HG02798 (cell line): ENCODE data around the gene IDUA.

Source experiments
- ATAC-seq: cut with Tn5 transposase; IDR thresholded peaks from one replicate; pipeline ENCODE4 v1.9.1; 2021; ENCODE audit warnings: mild to moderate bottlenecking; ENCODE audit not compliant: unreplicated experiment, poor library complexity

The IDUA gene

DNA sequence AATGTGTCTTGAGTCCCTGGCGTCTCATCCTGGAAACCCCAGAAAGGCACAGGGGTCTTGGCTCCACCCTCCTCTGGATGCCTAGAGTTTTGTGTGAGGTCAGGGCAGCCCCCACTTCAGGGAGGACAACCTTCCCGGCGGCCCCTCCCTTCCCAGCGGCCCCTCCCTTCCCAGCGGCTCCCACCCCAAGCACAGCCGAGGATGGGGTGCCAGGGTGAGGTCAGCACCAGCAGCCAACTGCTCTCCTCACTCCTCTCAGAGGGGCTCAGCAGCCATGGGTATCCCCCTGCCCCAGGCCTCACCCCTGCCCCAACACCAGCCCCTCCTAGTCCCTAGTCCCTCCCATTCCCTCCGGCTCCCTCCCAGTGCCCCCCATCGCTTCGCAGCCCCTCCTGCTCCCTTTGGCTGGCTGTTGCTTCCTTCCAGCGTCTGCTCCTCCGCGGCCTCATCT, 30.9 kb upstream of the IDUA start:
- no peak for ATAC-seq

DNA sequence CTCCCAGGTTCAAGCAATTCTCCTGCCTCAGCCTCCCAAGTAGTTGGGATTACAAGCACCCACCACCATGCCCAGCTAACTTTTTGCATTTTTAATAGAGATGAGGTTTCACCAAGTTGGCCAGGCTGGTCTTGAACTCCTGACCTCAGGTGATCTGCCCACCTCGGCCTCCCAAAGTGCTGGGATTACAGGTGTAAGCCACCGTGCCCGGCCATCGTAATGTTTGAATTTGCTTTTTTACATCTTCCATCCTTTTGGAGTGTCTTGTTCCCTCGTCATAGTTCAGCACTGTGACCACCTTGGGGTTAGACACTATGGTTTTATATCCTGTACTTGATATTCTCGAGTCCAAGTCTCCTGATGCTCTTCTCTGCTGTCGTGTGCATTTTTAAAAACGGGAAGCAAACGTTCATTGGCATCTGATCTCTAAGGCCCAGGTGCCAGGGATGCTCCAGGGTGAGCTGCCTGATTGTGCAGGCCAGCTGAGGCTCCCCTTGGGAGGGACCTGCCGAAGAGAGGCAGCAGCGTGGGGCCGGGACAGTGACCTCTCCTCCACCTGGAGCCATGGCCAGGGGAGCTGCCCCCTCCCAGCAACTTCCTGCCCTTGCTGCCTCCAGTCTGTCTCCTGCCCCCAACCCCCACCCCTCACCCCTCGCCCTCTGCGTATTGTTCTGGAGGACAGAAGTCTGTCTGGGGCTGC, 30.2 kb upstream of the IDUA start:
- ATAC-seq, result no peak

DNA sequence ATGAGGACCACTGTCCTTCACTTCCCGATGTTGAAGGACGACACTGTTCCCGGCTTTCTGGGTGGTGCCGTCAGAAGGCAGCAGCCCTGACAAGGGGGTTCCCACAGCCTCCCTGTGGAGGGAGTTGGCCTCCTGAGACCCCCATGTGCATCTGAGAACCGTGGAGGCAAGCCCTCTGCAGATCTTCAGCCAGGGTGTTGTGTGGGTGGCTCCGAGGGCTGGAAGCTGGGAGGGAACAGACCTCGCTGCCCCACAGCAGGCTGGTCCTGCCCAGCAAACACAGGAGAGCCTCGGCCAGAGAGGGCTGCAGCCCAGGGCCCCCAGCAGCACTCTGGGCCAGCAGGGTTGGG, 29.6 kb upstream of the IDUA start:
- ATAC-seq, result no peak

DNA sequence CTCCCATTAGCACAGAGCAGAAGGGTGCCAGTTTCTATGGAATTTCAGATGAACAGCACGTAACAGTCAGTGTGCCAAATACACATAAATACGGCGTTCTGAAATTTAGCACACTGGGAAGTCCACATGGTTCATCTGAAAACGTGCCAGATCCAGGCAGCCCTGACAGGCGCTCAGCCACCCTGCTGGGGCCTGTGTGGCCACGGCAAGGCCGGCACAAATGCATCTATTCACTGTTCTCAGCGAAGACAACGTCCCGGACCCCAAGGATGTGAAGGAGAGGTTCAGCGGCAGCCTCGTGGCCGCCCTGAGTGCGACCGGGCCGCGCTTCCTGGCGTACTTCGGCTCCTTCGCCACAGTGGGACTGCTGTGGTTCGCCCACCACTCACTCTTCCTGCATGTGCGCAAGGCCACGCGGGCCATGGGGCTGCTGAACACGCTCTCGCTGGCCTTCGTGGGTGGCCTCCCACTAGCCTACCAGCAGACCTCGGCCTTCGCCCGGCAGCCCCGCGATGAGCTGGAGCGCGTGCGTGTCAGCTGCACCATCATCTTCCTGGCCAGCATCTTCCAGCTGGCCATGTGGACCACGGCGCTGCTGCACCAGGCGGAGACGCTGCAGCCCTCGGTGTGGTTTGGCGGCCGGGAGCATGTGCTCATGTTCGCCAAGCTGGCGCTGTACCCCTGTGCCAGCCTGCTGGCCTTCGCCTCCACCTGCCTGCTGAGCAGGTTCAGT, 29.1 kb upstream of the IDUA start:
- ATAC-seq, result no peak

DNA sequence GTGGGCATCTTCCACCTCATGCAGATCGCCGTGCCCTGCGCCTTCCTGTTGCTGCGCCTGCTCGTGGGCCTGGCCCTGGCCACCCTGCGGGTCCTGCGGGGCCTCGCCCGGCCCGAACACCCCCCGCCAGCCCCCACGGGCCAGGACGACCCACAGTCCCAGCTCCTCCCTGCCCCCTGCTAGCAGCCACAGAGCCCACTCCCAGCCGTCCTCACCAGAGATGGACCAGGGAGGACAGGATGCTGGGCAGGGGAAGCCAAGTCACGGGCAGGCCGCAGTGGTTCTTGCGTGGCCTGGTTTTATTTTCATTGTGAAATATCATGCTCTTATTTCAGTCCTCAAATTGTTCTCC, 28.6 kb upstream of the IDUA start:
- ATAC-seq, result no peak

DNA sequence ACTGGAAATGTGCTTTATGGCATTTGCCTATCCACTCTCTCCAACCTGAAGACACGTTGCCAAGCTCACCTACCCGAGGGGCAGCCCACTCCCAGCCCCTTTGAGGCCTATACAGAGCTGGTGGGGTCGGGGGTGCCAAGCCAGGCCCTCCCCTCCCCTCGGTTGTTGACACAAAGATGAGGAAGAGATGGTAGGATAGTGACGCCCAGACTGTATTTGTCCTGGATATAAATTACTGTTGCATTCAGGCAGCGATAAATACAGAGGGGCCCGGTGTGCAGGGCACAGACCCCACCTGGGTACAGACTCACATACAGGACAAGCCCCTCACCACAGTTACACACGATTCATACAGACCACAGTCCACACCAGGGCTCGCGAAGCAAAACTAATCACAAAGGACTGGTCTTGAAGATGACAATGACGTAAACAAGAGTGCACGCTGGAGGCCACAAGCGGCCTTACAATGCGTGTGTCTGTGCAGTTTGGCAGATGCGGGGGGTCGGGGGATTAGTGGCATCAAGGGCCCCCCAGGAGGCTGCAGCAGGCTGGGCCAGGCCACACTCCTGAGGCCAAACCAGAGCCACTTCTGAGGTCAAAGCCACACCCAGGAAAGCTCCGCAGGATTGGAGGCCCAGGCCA, 28.0 kb upstream of the IDUA start:
- no peak for ATAC-seq

DNA sequence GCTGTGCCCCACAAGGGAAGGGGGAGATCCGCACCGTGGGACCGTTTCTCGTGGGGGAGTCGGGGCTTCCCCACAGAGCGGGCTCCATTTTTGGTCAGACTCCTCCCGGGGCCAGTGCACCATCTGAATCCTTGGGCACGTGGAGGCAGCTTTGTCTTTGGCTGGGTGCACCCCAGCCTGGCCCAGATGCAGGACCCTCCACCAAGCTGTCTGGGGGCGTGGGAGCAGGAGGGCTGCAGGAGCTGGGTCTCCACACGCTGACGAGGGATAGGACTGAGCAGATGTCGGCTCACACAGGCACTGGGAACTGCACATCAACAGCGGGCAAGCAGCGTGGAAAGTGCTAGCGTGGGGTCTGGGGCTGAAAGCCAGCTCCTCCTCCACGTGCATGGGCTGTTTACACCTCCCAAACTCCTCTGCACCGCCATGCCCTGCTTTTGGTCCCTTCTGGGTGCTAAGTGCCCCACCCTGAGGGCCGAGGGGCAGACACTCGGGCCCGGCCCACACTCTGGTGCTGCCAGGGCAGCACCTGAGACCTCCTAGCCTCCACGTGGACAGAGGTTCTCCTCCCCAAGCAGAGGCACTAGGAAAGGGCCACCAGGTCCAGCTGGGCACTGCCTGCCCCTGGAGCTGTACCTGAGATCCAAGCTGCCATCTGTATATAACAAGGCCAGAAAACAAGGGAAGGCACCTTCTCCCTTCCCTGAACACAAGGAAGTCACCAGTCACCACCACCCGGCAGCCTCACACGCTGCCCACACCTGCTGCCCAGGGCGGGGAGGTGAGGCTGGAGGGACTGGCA, 27.3 kb upstream of the IDUA start:
- no peak for ATAC-seq

DNA sequence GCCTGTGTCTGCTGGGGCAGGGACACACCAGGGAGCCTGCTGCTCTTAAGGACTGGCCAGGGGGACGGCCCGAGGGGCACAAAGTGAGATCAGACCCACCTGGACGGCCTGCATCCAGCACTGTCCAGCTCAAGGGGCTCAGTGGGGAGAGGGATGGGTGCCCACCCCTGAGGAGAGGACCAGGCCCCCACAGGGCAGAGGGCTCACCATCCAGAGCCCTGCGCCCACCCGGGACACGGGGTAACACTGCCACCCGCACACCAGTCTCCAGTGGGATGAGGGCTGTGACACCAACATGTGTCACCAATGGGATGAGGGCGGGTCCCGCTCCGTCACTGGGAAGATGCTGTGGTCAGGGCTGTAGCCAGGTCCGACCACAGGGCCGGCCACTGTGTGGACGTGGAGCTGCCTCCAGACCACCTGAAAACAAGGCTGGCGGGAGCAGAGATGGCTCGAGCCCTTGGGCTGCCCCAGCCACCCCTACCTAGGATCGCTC, 26.7 kb upstream of the IDUA start:
- ATAC-seq, result no peak

DNA sequence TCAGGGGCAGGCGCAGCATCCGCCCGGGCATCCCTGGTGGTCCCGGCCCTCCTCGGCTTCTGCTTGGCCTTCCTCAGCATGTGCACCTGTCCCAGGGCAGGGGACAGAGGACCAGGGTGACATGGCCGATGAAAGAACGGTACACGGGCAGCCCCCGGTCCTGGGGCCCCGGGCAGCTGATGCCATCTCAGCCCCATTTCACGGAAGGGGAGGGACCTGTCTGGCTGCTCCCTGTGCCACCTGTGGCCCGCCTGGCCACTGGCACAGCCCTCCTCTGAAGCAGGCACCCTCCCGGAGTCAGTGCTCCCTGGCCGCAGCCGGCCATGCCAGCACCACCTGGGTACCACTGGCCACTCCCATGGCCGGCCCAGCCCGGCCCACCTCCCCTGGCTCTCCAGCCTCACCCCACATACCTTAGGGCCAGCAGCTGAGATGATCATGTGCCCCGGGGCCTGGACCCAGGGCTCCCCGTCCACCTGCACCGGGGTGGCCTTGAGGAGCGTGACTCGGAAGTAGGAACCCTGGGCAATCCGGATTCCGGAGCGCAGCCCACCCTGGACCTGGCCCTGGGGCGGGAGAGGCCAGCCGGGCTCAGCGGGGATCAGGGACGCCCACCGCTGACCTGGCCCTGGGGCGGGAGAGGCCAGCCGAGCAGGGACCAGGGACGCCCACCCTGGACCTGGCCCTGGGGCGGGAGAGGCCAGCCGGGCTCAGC, 26.1 kb upstream of the IDUA start:
- ATAC-seq, result no peak

DNA sequence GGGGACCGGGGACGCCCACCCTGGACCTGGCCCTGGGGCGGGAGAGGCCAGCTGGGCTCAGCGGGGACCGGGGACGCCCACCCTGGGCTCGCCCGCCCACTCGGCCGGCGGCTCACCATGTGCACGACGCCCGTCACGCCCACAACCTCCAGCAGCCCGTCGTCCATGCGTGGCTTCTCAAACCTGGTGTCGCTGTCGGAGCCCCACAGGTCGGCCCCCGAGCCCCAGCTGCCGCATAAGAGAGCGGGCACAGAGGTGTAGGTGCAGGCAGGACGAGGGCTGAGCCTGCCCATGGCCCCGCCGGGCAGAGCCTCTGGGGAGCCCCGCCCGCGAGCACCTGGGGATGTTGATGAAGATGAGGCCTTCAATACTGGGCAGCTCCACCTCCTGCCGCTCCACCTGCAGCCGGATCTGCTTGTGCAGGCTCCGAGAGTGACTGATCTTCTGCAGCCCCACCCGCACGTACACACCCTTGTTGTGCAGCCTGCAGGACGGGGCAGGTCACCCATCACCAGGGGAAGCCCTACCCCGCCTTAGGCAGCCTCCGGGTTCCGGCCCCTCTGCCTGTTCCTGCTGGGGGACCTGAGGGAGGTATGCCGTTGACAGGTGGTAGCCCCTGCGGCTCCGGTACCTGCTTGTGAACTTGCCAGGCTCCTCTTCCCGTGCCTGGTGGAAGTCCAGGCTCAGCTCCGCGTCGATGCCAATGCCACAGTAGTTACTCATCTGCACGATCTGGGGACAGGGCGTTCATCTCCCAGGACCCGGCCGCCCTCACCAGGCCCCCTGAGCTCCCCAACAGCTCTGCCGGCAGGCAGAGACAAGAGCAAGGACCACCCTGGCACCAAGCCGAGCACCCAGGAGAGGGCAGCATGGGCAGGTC, 25.3 kb upstream of the IDUA start:
- ATAC-seq, result no peak

DNA sequence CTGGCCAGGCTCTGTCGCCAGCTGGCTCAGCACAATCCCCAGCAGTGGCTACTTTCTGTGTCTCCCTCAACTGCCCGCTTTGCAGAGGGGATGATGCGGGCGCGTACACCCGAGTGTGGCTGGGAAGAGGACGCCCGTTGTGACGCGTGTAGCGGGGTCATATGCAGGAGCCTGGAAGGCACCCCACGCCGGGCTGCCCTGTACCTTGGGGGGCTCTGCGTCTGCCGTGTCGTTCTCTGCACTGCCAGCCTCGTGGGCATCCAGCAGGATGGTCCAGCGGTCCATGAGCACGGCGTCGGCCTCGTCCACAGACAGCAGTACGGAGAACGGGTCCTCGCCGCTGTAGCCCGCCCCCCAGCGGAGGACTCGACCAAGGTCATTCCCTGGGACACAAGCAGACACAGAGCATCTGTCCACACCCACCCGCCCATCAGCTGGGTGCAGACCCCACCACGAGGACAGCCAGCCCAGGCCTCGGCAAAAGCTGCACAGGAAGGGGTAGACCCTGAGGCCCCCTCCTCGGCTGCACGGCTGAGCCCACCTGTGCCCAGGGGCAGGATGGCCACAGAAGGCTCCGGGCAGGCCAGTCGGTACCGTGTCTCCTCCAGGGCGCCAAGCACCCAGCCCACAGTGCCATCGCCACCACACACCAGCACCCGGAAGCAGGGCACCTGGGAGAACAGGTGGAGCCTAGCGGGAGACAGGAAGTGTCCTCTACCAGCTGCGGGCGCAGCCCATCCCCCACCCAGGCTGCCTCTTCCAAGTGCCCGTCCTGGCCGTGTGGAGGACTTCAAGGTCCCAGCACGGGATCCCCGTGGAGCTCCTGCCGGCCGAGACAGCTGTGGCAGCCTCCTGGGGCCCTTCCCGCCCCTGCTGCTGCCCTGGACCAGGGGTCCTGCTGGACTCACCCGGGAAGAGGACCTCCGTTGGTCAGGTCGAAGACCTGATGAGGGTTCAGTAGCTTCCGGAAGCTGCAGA, 24.3 kb upstream of the IDUA start:
- ATAC-seq, result no peak

DNA sequence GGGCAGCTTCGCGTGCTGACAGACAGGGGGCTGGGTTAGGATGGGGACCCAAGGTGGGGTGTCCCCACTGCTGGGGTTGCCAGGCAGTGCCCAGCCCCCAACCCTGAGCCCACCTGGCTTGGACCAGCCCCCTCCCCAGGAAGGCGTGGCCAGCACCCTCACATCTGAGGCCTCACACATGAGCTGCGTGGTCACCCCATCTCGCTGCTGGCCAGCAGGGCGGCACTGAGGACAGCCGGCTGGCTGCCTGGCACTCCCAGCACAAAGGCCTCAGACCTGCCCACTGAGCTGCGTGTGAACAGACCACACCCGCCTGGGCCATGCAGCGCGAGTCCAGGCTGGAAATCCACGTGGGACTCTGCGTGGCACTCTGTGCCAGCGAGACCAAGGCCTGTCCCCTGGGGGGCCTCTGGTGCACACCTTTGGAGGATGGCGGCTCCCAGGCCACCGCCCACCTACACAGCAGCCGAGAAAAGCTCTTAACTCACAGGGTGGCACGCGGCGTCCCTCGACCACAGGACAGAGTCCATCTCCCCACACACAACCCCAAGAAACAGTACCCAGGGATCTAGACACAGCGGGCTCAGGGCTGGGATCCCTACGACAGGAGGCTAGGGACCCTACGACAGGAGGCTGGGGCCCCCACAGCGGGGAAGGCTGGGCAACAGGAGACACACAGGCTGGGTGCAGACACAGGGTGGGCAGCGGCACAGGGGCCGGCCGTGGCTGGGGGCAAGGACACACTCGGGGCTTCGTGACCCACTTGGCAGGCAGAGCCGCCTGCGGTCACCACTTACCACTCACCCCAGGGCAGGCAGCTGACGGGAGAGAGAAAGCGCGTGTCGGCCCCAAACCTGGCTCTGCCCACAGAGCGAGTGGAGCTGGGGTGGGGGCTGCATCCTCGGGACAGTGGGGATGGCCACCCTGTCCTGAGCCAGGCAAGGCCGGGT, 23.3 kb upstream of the IDUA start:
- ATAC-seq, result no peak

DNA sequence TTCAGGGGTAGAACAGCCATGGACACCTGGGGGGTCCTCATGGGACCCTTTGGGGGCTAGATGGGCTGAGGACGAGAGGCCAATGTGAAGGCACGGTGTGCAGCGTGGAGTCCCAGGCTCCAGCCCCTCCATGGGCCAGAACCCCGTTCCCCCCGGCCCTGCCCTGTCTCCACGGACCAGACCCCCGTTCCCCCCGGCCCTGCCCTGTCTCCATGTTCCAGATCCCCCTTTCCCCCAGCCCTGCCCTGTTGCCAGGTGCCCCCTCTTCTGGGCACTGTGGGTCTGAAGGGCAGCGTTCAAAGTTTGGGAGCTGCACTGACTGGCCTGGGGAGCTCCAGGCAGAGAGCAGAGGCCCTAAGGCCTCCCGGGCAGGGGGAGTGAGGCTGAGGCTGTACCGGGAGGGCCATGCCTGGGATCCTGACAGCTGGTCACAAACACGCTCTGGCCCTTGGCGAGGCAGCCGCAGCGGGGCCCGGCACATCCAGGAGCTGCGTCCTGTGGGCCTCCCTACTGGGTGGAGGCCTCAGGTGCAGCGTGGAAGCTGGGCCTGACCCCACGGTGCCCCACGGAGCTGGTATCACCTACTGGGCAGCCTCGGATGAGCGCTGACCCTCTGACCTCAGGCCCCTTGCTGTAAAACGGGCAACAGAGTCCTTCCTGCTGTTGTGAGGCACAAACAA, 22.4 kb upstream of the IDUA start:
- ATAC-seq, result no peak

DNA sequence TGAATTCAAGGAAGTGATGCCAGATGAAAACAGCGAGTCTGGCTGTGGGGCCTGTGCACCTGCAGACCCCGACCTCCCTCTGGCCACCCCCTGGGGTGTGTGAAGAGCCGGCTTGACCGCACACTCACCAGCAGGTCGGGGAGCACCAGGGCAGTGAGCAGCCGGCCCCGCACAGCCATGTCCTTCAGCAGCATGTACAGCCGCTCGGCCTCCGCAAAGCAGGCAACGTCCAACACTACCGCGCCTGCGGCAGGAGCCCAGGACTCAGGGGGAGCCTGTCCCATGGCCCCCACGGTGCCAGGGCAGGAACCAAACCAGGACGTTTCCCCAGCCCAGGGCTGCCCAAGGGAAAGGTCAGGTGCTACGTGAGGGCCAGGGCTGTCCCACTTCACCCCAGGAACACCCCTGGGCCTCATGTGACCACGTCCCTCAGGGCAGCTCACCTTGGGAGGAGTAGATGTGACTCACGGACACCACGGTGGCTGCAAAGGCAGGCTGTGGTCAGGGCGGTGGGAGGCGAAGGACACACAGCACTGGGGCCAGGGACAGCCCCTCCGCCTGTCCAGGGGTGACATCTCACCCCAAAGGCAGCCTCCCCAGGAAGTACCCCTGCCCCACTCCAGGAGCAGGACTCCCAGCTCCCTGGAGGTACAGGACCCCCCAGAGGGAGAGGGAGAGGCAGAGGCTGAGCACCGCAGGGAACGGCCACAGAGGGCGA, 21.6 kb upstream of the IDUA start:
- ATAC-seq, result no peak

DNA sequence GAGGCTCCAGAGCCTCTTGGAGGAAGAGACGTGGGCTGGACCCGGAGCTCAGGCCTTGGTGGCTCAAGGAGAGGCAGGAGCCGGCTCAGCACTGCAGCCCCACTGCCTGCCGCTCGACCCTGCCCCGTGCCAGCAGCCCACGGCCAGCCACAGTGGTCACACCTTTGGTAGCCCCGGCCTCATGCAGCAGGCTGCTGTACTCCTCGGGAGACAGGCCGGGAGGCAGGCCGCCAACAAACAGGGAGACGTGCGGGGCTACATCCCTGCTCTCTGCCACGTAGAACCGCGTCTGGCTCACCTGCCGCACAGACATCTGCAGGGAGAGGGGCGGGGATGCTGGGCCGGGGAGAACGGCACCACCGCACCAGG, 21.1 kb upstream of the IDUA start:
- ATAC-seq, result no peak
